ENCODE measurements around the gene TNPO3.
A peak's percentile ranks its signal among the peaks of the same experiment; 100 is the strongest.

TNPO3 gene

DNA sequence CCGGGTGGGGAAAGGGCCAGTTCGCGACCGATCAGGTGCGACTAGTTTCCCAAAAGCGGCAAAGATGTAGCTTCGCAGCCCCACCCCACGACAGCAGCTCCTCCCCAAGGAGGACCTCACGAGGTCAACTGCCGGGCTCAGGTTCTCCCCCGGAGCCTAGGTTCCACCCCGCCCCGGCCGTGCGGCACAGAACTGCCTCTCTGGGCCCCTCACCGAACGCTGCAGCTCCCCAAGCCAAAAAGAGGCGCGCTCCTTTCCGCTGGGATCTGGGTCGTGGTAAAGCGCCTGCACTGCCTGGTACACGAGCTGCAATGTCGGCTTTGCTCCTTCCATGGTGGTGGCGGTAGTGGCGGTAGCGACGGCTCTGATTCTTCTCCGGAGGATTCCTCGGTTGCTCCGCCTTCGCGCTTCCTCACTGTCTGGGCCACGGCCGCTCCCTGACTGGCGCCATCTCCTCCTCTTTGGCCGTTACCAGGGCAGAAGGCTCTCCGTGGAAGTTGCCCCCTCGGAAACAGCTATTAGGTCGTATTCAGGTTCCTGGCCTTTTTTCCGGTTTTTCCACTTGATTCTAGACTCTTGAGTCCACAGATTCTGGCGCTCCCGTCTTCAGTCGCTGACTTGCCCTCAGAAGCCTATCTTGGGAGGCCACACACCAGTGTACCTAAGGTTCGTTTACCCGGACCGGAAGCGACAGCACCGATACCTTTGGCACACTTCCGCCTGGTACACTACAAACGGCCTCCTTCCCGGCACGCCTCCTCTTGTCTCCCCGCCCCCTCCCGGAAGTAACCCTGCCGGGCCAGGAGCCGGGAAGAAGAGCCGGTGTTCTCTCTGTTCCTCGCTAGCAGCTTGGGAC, at the start of gene TNPO3:
TSS of gene TNPO3 (minus strand) at position 674 of the 856 bp plus-strand sequence. CDS start at position 333, 341 bp downstream.
- peak within 1 kb of the TSS; percentile 76 for H3K4me3 ChIP-seq (ENCODE audit: low read depth, low read length)
- peak; percentile 45; the same call in 1 of the 2 replicates for TF ChIP-seq MYC (IDR thresholded peaks at IDR 0.05; ENCODE audit: low read depth, low read length)
- TF ChIP-seq, protein P1, sequence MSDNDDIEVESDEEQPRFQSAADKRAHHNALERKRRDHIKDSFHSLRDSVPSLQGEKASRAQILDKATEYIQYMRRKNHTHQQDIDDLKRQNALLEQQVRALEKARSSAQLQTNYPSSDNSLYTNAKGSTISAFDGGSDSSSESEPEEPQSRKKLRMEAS (IDR thresholded peaks at IDR 0.05; ENCODE audit: low read depth, low read length), result peak; percentile 42
- TF ChIP-seq, protein P2, sequence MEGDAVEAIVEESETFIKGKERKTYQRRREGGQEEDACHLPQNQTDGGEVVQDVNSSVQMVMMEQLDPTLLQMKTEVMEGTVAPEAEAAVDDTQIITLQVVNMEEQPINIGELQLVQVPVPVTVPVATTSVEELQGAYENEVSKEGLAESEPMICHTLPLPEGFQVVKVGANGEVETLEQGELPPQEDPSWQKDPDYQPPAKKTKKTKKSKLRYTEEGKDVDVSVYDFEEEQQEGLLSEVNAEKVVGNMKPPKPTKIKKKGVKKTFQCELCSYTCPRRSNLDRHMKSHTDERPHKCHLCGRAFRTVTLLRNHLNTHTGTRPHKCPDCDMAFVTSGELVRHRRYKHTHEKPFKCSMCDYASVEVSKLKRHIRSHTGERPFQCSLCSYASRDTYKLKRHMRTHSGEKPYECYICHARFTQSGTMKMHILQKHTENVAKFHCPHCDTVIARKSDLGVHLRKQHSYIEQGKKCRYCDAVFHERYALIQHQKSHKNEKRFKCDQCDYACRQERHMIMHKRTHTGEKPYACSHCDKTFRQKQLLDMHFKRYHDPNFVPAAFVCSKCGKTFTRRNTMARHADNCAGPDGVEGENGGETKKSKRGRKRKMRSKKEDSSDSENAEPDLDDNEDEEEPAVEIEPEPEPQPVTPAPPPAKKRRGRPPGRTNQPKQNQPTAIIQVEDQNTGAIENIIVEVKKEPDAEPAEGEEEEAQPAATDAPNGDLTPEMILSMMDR (IDR thresholded peaks at IDR 0.05; ENCODE audit: low read depth, low read length), result no peak
- TF ChIP-seq POLR2A (IDR thresholded peaks at IDR 0.05; ENCODE audit: extremely low read depth, insufficient read length), result peak; percentile 84
- peak; percentile 97 for DNase-seq (ENCODE audit: low read depth)

DNA sequence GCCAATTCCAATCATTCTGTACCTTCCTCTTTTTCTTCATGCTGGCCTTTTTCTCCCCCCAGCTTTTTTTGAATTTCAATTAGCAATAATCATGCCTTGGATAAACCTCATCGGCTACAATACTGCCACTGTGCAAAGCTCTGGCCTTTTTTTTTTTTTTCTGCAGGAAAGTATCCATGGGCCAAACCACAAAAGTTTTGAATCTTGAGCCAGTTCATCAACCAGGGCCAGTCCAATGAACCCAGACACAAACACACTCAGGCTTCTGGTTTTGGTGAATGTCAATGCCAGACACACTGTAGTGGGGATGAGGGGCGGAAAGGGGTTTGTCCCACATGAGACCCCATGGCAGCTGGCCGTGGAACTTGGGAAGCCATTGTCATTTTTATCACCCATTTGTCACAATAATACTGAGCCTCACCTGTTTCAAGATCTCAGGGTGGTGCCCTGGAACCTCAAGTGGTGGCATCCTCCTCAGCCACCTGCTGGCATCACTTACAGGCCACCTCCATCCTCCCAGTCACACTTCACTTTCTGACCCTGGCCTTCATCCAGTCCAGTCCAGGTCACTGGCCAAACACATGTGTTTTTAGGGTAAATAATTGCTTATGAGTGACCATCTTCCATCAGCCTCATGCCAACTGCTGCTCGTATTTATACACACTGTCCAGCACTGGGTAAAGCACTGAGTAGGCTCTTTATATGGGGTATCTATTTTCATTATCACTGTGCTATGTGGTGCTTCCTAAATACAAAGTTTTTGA, 48.8 kb upstream of the TNPO3 start:
- H3K4me3 ChIP-seq (ENCODE audit: low read depth, low read length), result no peak overlapping the region
- TF ChIP-seq POLR2A (IDR thresholded peaks at IDR 0.05; ENCODE audit: extremely low read depth, insufficient read length) (no peak), MYC (IDR thresholded peaks at IDR 0.05; ENCODE audit: low read depth, low read length) (no peak)
- TF ChIP-seq, protein P1 (IDR thresholded peaks at IDR 0.05; ENCODE audit: low read depth, low read length), result no peak
- TF ChIP-seq, protein P2 (IDR thresholded peaks at IDR 0.05; ENCODE audit: low read depth, low read length), result no peak
- DNase-seq (ENCODE audit: low read depth), result no peak

DNA sequence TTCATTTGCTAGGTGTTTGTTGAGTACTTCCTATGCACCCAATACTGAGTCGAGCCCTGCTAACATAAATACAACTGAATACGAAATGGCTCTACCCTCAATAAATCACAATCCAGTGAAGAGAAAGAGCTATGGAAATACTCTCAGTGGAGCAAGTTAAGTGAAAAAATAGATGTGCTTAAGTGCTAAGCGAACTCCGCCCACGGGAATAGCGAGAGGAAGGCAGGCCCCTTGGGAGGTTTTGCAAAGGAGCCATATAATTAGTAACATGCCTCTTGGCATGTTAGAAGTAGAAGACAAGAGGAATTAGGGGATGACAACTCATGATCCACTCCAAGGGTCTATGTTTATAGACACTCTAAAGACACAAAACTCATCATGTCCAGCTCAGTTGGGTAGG, 46.8 kb upstream of the TNPO3 start:
- no peak overlapping the region for H3K4me3 ChIP-seq (ENCODE audit: low read depth, low read length)
- TF ChIP-seq MYC (IDR thresholded peaks at IDR 0.05; ENCODE audit: low read depth, low read length), result no peak
- no peak for TF ChIP-seq POLR2A (IDR thresholded peaks at IDR 0.05; ENCODE audit: extremely low read depth, insufficient read length)
- TF ChIP-seq, protein P1 (IDR thresholded peaks at IDR 0.05; ENCODE audit: low read depth, low read length), result no peak
- TF ChIP-seq, protein P2 (IDR thresholded peaks at IDR 0.05; ENCODE audit: low read depth, low read length), result no peak
- DNase-seq (ENCODE audit: low read depth), result peak; percentile 30

DNA sequence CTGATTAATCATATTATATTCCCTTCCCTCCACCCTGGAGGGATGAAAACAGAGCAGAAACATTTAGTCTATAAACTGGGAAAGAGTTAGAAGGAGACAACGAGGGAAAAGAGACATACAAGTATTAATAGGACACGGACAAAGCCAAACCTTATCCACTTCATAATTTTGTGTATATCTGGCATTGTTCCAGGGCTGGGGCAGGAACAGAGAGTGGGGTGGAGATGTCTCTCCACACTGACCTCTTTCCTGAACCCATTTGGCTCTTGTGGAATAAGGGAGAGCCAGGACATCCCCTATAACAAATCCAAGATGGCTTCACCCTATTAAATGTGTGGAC, 45.9 kb upstream of the TNPO3 start:
- TF ChIP-seq, protein P2 (IDR thresholded peaks at IDR 0.05; ENCODE audit: low read depth, low read length), result no peak
- TF ChIP-seq POLR2A (IDR thresholded peaks at IDR 0.05; ENCODE audit: extremely low read depth, insufficient read length) (no peak), MYC (IDR thresholded peaks at IDR 0.05; ENCODE audit: low read depth, low read length) (no peak)
- TF ChIP-seq, protein P1 (IDR thresholded peaks at IDR 0.05; ENCODE audit: low read depth, low read length), result no peak
- no peak overlapping the region for H3K4me3 ChIP-seq (ENCODE audit: low read depth, low read length)
- DNase-seq (ENCODE audit: low read depth), result no peak

DNA sequence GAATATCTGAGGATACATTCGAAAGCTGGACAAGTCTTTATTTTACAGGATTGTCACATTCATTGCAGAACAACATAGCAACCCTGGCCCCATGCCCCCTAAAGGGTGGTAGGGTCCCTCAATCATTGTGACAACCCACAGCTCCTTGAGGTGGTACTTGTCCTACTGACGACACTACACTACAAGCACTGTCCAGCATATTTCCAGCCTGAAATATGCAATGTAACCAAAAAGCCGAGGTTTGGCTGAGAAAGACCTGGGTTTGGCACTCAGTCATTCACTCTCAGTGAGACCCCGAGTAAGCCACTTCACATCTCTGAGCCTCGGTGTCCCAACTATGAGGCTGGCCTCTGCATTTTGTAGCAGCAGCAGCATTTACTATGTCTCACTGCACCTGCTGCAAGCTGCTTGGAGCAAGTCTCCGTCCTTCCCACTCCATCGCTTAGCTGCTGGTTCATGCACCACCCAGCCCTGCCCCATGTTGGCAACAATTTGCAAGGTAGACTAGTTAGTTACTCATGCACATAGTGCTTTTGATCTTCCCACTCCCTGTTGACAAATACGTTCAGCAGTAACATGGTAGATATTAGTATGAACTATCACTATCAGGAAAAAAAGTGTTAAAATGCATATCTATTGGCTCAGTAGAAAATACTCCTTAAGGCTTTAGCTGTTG, 43.6 kb upstream of the TNPO3 start:
- DNase-seq (ENCODE audit: low read depth), result no peak
- H3K4me3 ChIP-seq (ENCODE audit: low read depth, low read length), result no peak overlapping the region
- TF ChIP-seq MYC (IDR thresholded peaks at IDR 0.05; ENCODE audit: low read depth, low read length), result no peak
- TF ChIP-seq, protein P1 (IDR thresholded peaks at IDR 0.05; ENCODE audit: low read depth, low read length), result no peak
- TF ChIP-seq, protein P2 (IDR thresholded peaks at IDR 0.05; ENCODE audit: low read depth, low read length), result no peak
- TF ChIP-seq POLR2A (IDR thresholded peaks at IDR 0.05; ENCODE audit: extremely low read depth, insufficient read length), result no peak
